ENCODE measurements around the gene DCTN4. TPM values are rescaled to one million over a fixed set of nuclear protein-coding genes. Genes with fewer than 3 reads are reported as not detected.

The DCTN4 gene
- total and polyA plus RNA-seq, 2 experiments from 2014 or later: 15.4 to 41.8 TPM

- Histone ChIP-seq H3K4me2 (no peak overlapping the region), H3F3A (replicated peaks; ENCODE audit: low read depth) (no peaks in the 10 kb centered on the region), H3K36me3 (ENCODE audit: insufficient read depth) (0 out of 2 replicates have a peak, but pooled peaks cover 2% of the 10 kb centered on the region), H3K4me1 (ENCODE audit: insufficient read depth) (peaks cover 13% of the 10 kb centered on the region), H2AFZ (no peak overlapping the region), H3K27me3 (ENCODE audit: insufficient read depth) (peaks cover 8% of the 10 kb centered on the region), H4K20me1 (replicated peaks; ENCODE audit: insufficient read depth) (no peaks in the 10 kb centered on the region), H3K4me3 (no peak overlapping the region), H3K79me2 (replicated peaks; ENCODE audit: insufficient read depth) (peaks cover 18% of the 10 kb centered on the region; the same call in 1 of the 2 replicates), H3K9me2 (ENCODE audit: insufficient read depth) (no peaks in the 10 kb centered on the region), H3K27ac (ENCODE audit: low read depth) (no peak overlapping the region)
- ATAC-seq (no peak), DNase-seq (ENCODE audit: low spot score) (no peak)
- H3K27me3 Mint-ChIP-seq (ENCODE audit: insufficient read depth, low read depth, poor library complexity): peaks cover 9% of the 10 kb centered on the region
- peaks cover 7% of the 10 kb centered on the region for H3K36me3 Mint-ChIP-seq (ENCODE audit: low read depth)
- H3K4me1 Mint-ChIP-seq: peaks cover 37% of the 10 kb centered on the region
- no peak overlapping the region; the same call in 2 of the 3 replicates for H3K4me3 Mint-ChIP-seq
- no peak for TF ChIP-seq ZNF114 (CRISPR knock-in tag; IDR thresholded peaks at IDR 0.05)
- no peak for TF ChIP-seq CREB1 (CRISPR knock-in tag; IDR thresholded peaks at IDR 0.05; ENCODE audit: low read depth)
- TF ChIP-seq, protein P1, sequence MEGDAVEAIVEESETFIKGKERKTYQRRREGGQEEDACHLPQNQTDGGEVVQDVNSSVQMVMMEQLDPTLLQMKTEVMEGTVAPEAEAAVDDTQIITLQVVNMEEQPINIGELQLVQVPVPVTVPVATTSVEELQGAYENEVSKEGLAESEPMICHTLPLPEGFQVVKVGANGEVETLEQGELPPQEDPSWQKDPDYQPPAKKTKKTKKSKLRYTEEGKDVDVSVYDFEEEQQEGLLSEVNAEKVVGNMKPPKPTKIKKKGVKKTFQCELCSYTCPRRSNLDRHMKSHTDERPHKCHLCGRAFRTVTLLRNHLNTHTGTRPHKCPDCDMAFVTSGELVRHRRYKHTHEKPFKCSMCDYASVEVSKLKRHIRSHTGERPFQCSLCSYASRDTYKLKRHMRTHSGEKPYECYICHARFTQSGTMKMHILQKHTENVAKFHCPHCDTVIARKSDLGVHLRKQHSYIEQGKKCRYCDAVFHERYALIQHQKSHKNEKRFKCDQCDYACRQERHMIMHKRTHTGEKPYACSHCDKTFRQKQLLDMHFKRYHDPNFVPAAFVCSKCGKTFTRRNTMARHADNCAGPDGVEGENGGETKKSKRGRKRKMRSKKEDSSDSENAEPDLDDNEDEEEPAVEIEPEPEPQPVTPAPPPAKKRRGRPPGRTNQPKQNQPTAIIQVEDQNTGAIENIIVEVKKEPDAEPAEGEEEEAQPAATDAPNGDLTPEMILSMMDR (conservative IDR thresholded peaks at IDR 0.05; ENCODE audit: low read depth in 2 of 2): no peak
- TF ChIP-seq JUNB (IDR thresholded peaks at IDR 0.05; ENCODE audit: unreplicated experiment): no peak
- no peak for TF ChIP-seq EZH2phosphoT487 (IDR thresholded peaks at IDR 0.05; ENCODE audit: unreplicated experiment)
- no peak for TF ChIP-seq ZNF462 (CRISPR knock-in tag; IDR thresholded peaks at IDR 0.05)
- no peak for TF ChIP-seq POLR2AphosphoS5 (IDR thresholded peaks at IDR 0.05; ENCODE audit: low read depth)
- no peak for TF ChIP-seq REST (IDR thresholded peaks at IDR 0.05; ENCODE audit: unreplicated experiment)
- TF ChIP-seq ZNF331 (CRISPR knock-in tag; IDR thresholded peaks at IDR 0.05; ENCODE audit: low read depth): no peak
- no peak for TF ChIP-seq STAT1 (IDR thresholded peaks at IDR 0.05; ENCODE audit: unreplicated experiment)
- no peak for TF ChIP-seq NANOG (IDR thresholded peaks at IDR 0.05; ENCODE audit: borderline replicate concordance)
- TF ChIP-seq EZH2 (IDR thresholded peaks at IDR 0.05; ENCODE audit: low read depth, unreplicated experiment): no peak
- TF ChIP-seq, protein P2, sequence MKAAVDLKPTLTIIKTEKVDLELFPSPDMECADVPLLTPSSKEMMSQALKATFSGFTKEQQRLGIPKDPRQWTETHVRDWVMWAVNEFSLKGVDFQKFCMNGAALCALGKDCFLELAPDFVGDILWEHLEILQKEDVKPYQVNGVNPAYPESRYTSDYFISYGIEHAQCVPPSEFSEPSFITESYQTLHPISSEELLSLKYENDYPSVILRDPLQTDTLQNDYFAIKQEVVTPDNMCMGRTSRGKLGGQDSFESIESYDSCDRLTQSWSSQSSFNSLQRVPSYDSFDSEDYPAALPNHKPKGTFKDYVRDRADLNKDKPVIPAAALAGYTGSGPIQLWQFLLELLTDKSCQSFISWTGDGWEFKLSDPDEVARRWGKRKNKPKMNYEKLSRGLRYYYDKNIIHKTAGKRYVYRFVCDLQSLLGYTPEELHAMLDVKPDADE (IDR thresholded peaks at IDR 0.05): no peak
- H3K9me3 Mint-ChIP-seq: peaks cover 6% of the 10 kb centered on the region; the same call in 2 of the 3 replicates
- no peak overlapping the region for H3K27ac Mint-ChIP-seq
Measured at GRCh38 chr5:150782850-150783249, 24.0 kb upstream of the DCTN4 start.
